ENCODE measurements around the gene C1QTNF12. TPM values are rescaled to one million over a fixed set of nuclear protein-coding genes. Genes with fewer than 3 reads are reported as not detected.
A peak's percentile ranks its signal among the peaks of the same experiment; 100 is the strongest.

C1QTNF12 gene
- 0.88 TPM for polyA plus RNA-seq

GRCh38 chr1:1246577-1247340, at the start of gene C1QTNF12:
Gene C1QTNF12, minus strand, starts transcription at chr1:1246722. Its CDS starts 32 bp downstream, at chr1:1246690.
- Mint-ChIP-seq H3K4me1 (peaks cover 10 to 13% (median 10%) of the 10 kb centered on the region in 3 donors), H3K4me3 (no peak within 1 kb of the TSS), H3K9me3 (no peaks in the 10 kb centered on the region), H3K27me3 (no peaks in the 10 kb centered on the region), H3K36me3 (no peaks in the 10 kb centered on the region), H3K27ac (no peak within 1 kb of the TSS)

GRCh38 chr1:1295154-1295923, 48.8 kb upstream of the C1QTNF12 start:
- H3K9me3 Mint-ChIP-seq = no peaks in the 10 kb centered on the region

GRCh38 chr1:1294250-1294890, 47.8 kb upstream of the C1QTNF12 start:
- H3K4me3 Mint-ChIP-seq = no peak overlapping the region
- H3K36me3 Mint-ChIP-seq = no peaks in the 10 kb centered on the region
- H3K27ac Mint-ChIP-seq = no peak overlapping the region
- H3K27me3 Mint-ChIP-seq = no peaks in the 10 kb centered on the region
- no peaks in the 10 kb centered on the region for H3K9me3 Mint-ChIP-seq
- H3K4me1 Mint-ChIP-seq = peaks cover 0 to 9% (median 6%) of the 10 kb centered on the region in 3 donors

More at GRCh38 chr1:1295154-1295923, 48.8 kb upstream of the C1QTNF12 start:
- Mint-ChIP-seq H3K4me1 (peaks cover 0 to 11% (median 6%) of the 10 kb centered on the region in 3 donors), H3K27me3 (no peaks in the 10 kb centered on the region), H3K36me3 (no peaks in the 10 kb centered on the region), H3K27ac (no peak overlapping the region), H3K4me3 (no peak overlapping the region)

- Mint-ChIP-seq H3K4me1 (peaks cover 0 to 9% (median 6%) of the 10 kb centered on the region in 3 donors), H3K27me3 (no peaks in the 10 kb centered on the region), H3K36me3 (no peaks in the 10 kb centered on the region), H3K4me3 (no peak overlapping the region), H3K27ac (no peak overlapping the region), H3K9me3 (no peaks in the 10 kb centered on the region)
Measured at GRCh38 chr1:1293263-1294249, 47.0 kb upstream of the C1QTNF12 start.

- Mint-ChIP-seq H3K27ac (no peak overlapping the region), H3K27me3 (no peaks in the 10 kb centered on the region), H3K36me3 (no peaks in the 10 kb centered on the region), H3K4me3 (no peak overlapping the region), H3K9me3 (no peaks in the 10 kb centered on the region), H3K4me1 (peaks cover 0 to 9% (median 6%) of the 10 kb centered on the region in 3 donors)
Measured at GRCh38 chr1:1292851-1293250, 46.3 kb upstream of the C1QTNF12 start.

GRCh38 chr1:1292442-1292779, 45.9 kb upstream of the C1QTNF12 start:
- Mint-ChIP-seq H3K27me3 (no peaks in the 10 kb centered on the region), H3K27ac (peak overlapping the region in 1 of 3 donors; percentile 30), H3K4me3 (no peak overlapping the region), H3K9me3 (no peaks in the 10 kb centered on the region), H3K36me3 (no peaks in the 10 kb centered on the region), H3K4me1 (peaks cover 0 to 9% (median 6%) of the 10 kb centered on the region in 3 donors)

- no peaks in the 10 kb centered on the region for H3K27me3 Mint-ChIP-seq
- no peaks in the 10 kb centered on the region for H3K9me3 Mint-ChIP-seq
- peak overlapping the region in 1 of 3 donors; percentile 30 for H3K27ac Mint-ChIP-seq
- H3K36me3 Mint-ChIP-seq = no peaks in the 10 kb centered on the region
- H3K4me3 Mint-ChIP-seq = no peak overlapping the region
- peaks cover 0 to 9% (median 6%) of the 10 kb centered on the region in 3 donors for H3K4me1 Mint-ChIP-seq
Measured at GRCh38 chr1:1291548-1292441, 45.3 kb upstream of the C1QTNF12 start.

- H3K27me3 Mint-ChIP-seq = no peaks in the 10 kb centered on the region
- peaks cover 0 to 9% (median 6%) of the 10 kb centered on the region in 3 donors for H3K4me1 Mint-ChIP-seq
- H3K36me3 Mint-ChIP-seq = no peaks in the 10 kb centered on the region
- no peak overlapping the region for H3K27ac Mint-ChIP-seq
- H3K9me3 Mint-ChIP-seq = no peaks in the 10 kb centered on the region
- no peak overlapping the region for H3K4me3 Mint-ChIP-seq
Measured at GRCh38 chr1:1291023-1291528, 44.6 kb upstream of the C1QTNF12 start.

- H3K27ac Mint-ChIP-seq = no peak overlapping the region
- peak overlapping the region in 1 of 4 donors; percentile 28 for H3K4me3 Mint-ChIP-seq
- H3K9me3 Mint-ChIP-seq = no peaks in the 10 kb centered on the region
- no peaks in the 10 kb centered on the region for H3K36me3 Mint-ChIP-seq
- H3K27me3 Mint-ChIP-seq = no peaks in the 10 kb centered on the region
- H3K4me1 Mint-ChIP-seq = peaks cover 0 to 9% (median 6%) of the 10 kb centered on the region in 3 donors
Measured at GRCh38 chr1:1290238-1290731, 43.8 kb upstream of the C1QTNF12 start.

GRCh38 chr1:1287288-1288110, 41.0 kb upstream of the C1QTNF12 start:
- no peak overlapping the region for H3K27ac Mint-ChIP-seq
- H3K4me1 Mint-ChIP-seq = peaks cover 0 to 9% (median 6%) of the 10 kb centered on the region in 3 donors
- H3K27me3 Mint-ChIP-seq = no peaks in the 10 kb centered on the region
- no peaks in the 10 kb centered on the region for H3K9me3 Mint-ChIP-seq
- H3K36me3 Mint-ChIP-seq = no peaks in the 10 kb centered on the region
- H3K4me3 Mint-ChIP-seq = no peak overlapping the region

- Mint-ChIP-seq H3K9me3 (no peaks in the 10 kb centered on the region), H3K27ac (no peak overlapping the region), H3K27me3 (no peaks in the 10 kb centered on the region), H3K4me1 (peaks cover 0 to 4% (median under 1%) of the 10 kb centered on the region in 3 donors), H3K4me3 (no peak overlapping the region), H3K36me3 (no peaks in the 10 kb centered on the region)
Measured at GRCh38 chr1:1286313-1287261, 40.1 kb upstream of the C1QTNF12 start.
